Testis (tissue), 3 donors: ENCODE results near the gene TTC9C. TPM values are rescaled to one million over a fixed set of nuclear protein-coding genes. Genes with fewer than 3 reads are reported as not detected.

Source experiments
- DNase-seq: peaks from one replicate; pipeline ENCODE4 v3.0.0-alpha.2; 2019
- H3K27ac ChIP-seq, 2 donors: fragments of 200-600 bp; sonication (generic); one replicate each; pipeline ENCODE4 v1.5.1; 2019
- H3K27me3 ChIP-seq: fragments of 200-600 bp; sonication (generic); one replicate; pipeline ENCODE4 v1.5.1; 2019
- H3K36me3 ChIP-seq: fragments of 200-600 bp; sonication (generic); one replicate; pipeline ENCODE4 v1.5.1; 2017; ENCODE audit warnings: low read depth; ENCODE audit errors: missing control alignments
- H3K4me1 ChIP-seq: fragments of 200-600 bp; sonication (generic); one replicate; pipeline ENCODE4 v1.5.1; 2019
- H3K4me3 ChIP-seq, 2 donors: fragments of 200-600 bp; sonication (generic); one replicate each; pipeline ENCODE4 v1.5.1; 2017 to 2019
- H3K9me3 ChIP-seq: fragments of 200-600 bp; sonication (generic); one replicate; pipeline ENCODE4 v1.5.1; 2017
- POLR2A ChIP-seq: fragments of 450-650 bp; IDR thresholded peaks from one replicate; pipeline ENCODE4 v1.6.1; 2017; ENCODE audit warnings: antibody characterized with exemption, mild to moderate bottlenecking, moderate library complexity
- WGBS, 2 donors: methylation state at CpG; one replicate each; pipeline ENCODE4 v1.1.5; 2018; 5-methylcytosine and 5-hydroxymethylcytosine counted together
- intact Hi-C: fragments of 100-400 bp; cut with DNase I; formaldehyde crosslinking; loops from one replicate; pipeline ENCODE4 v1.15.1; 2023; ENCODE audit warnings: low total_unique reads
- polyA plus RNA-seq: library from polyadenylated mRNA; stranded (reverse); fragments of 350-450 nt; fragmentation: Illumina TruSeq; extraction: RNeasy Lipid Tissue Mini Kit (QIAGEN cat#74804); gene quantifications from one replicate; pipeline ENCODE4 v1.2.3, GENCODE V29; 2014; ENCODE audit warnings: low read depth, low replicate concordance; ENCODE audit not compliant: insufficient read depth
- total RNA-seq, 2 donors: library from RNA; depleted of rRNA; stranded (reverse); fragments of >200 nt; gene quantifications; one replicate each; pipeline ENCODE4 v1.2.3, GENCODE V29; 2016
- TF ChIP-seq, protein P1 (sequence below), 3 experiments: fragments of 450-650 bp in 2 of 3; fragments of 200-600 bp in 1 of 3; sonication (generic) in 1 of 3; IDR thresholded peaks; one replicate each; pipeline ENCODE4 v1.5.1; 2016 to 2019; ENCODE audit warnings: antibody characterized with exemption in 3 of 3, mild to moderate bottlenecking in 2 of 3, moderate library complexity in 1 of 3

The TTC9C gene
- total and polyA plus RNA-seq, 3 donors from 2014 or later: 34.0 to 41.5 (median 39.5) TPM

DNA sequence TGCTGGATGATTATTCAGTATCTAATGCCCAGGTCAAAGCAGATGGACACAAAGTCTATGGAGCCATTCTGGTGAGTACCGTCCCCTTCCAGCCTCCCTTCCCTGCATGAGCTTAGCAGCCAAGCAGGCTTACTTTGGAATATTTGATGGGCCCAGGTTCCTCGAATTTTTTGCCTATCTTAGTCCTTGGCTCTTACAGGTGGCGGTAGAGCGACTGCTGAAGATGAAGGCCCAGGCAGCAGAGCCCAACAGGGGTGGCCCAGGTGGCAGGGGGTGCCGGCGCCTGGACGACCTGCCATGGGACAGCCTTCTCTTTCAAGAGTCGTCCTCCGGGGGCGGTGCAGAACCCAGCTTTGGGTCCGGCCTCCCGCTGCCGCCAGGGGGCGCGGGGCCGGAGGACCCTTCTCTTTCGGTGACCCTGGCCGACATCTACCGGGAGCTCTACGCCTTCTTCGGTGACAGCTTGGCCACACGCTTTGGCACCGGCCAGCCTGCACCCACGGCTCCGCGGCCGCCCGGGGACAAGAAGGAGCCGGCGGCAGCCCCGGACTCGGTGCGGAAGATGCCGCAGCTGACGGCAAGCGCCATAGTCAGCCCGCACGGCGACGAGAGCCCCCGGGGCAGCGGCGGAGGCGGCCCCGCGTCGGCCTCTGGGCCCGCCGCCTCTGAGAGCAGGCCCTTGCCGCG is 58.2 kb downstream of the TTC9C start:
- Histone ChIP-seq H3K4me1 (peaks cover 19% of the 10 kb centered on the region), H3K27ac (peak overlapping the region; percentile 77 to 97), H3K4me3 (peak overlapping the region; percentile 80 to 98), H3K27me3 (no peaks in the 10 kb centered on the region), H3K9me3 (no peaks in the 10 kb centered on the region), H3K36me3 (no peaks in the 10 kb centered on the region)
- 1 to 13% methylated on average over 2 to 29 of the region's 51 CpGs for WGBS, 2 donors
- intact Hi-C loops: loop anchor here (10.0 kb wide), 1 partner anchor 68 kb away; no protein-coding TSS in a partner anchor
- TF ChIP-seq, protein P1, sequence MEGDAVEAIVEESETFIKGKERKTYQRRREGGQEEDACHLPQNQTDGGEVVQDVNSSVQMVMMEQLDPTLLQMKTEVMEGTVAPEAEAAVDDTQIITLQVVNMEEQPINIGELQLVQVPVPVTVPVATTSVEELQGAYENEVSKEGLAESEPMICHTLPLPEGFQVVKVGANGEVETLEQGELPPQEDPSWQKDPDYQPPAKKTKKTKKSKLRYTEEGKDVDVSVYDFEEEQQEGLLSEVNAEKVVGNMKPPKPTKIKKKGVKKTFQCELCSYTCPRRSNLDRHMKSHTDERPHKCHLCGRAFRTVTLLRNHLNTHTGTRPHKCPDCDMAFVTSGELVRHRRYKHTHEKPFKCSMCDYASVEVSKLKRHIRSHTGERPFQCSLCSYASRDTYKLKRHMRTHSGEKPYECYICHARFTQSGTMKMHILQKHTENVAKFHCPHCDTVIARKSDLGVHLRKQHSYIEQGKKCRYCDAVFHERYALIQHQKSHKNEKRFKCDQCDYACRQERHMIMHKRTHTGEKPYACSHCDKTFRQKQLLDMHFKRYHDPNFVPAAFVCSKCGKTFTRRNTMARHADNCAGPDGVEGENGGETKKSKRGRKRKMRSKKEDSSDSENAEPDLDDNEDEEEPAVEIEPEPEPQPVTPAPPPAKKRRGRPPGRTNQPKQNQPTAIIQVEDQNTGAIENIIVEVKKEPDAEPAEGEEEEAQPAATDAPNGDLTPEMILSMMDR (IDR thresholded peaks at IDR 0.05): peak; percentile 91 to 99 (median 98)
- no peak for TF ChIP-seq POLR2A
- DNase-seq: peak; percentile 93

DNA sequence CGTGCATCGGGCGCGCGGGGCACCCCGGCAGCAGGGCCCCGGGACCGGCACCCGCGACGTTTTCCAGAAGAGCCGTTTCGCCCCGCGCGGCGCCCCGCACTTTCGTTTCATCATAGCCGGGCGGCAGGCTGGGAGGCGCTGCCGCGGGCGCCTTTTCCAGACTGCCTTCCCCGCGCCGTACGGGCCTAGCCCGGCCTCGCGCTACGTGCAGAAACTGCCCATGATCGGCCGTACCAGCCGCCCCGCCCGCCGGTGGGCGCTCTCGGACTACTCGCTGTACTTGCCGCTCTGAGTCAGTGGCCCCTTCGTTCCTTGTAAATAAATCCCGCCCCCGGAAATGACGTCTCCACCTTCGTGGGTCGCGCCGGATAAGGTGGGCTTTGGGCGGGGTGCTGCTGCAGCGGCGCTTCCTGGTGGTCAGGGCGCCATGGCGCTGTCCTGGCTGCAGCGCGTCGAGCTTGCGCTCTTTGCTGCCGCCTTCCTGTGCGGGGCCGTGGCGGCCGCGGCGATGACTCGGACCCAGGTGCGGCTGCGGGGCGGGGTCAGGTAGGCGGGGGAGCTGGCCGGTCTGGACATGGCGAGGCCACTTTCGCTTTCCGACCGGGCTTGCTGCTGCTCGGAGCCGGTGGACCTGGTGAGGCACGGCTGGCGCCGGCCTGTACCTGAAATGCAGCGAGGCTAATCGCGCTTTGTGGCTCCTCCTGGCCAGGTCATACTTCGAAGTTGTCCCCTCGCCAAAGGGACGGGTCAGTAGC is 58.9 kb downstream of the TTC9C start, which contains the start of gene TMEM179B:
Gene TMEM179B (plus strand): TSS at position 398 of the 755 bp plus-strand sequence. CDS start 30 bp downstream, at position 428.
- H3K36me3 ChIP-seq: no peaks in the 10 kb centered on the region
- WGBS, 2 donors: 0 to 1% methylated on average over 2 to 56 of the region's 88 CpGs
- intact Hi-C loops: loop anchor here (10.0 kb wide), 1 partner anchor 68 kb away; no protein-coding TSS in a partner anchor
- TF ChIP-seq, protein P1 (IDR thresholded peaks at IDR 0.05): peak in 2 of 3 experiments; percentile 52 to 62
- peak; percentile 94 for TF ChIP-seq POLR2A
- H3K4me1 ChIP-seq: peaks cover 22% of the 10 kb centered on the region
- no peaks in the 10 kb centered on the region for H3K27me3 ChIP-seq
- H3K4me3 ChIP-seq: peak within 1 kb of the TSS; percentile 80 to 98
- peak; percentile 100 for DNase-seq
- no peaks in the 10 kb centered on the region for H3K9me3 ChIP-seq
- H3K27ac ChIP-seq: peak within 1 kb of the TSS; percentile 77 to 97

Other genes with a start within 250 kb of the TTC9C start
- gene AHNAK, start 181.7 kb upstream of the TTC9C start, total RNA-seq: 100 to 1,000 TPM; 137 to 148 TPM
- 95.8 TPM for gene AHNAK, start 181.7 kb upstream of the TTC9C start, polyA plus RNA-seq
- gene EEF1G, start 154.6 kb upstream of the TTC9C start, total RNA-seq: 100 to 1,000 TPM; 607 to 868 TPM
- 1,165 TPM for gene EEF1G, start 154.6 kb upstream of the TTC9C start, polyA plus RNA-seq
- 10 to 100 TPM; 24.3 to 30.0 TPM for gene TUT1, start 137.0 kb upstream of the TTC9C start, total RNA-seq
- gene TUT1, start 137.0 kb upstream of the TTC9C start, polyA plus RNA-seq: 25.0 TPM
- gene MTA2, start 126.6 kb upstream of the TTC9C start, total RNA-seq: 100 to 1,000 TPM in 1 of 2 donors, 10 to 100 TPM in 1; 97.2 to 115 TPM
- 87.6 TPM for gene MTA2, start 126.6 kb upstream of the TTC9C start, polyA plus RNA-seq
- gene EML3, start 115.7 kb upstream of the TTC9C start, total RNA-seq: 10 to 100 TPM; 39.3 to 57.8 TPM
- 29.3 TPM for gene EML3, start 115.7 kb upstream of the TTC9C start, polyA plus RNA-seq
- gene ROM1, start 115.2 kb upstream of the TTC9C start, total RNA-seq: 1 to 10 TPM; 6.1 to 9.7 TPM
- 9.0 TPM for gene ROM1, start 115.2 kb upstream of the TTC9C start, polyA plus RNA-seq
- gene B3GAT3, start 106.5 kb upstream of the TTC9C start, total RNA-seq: 10 to 100 TPM; 66.4 to 69.2 TPM
- 36.6 TPM for gene B3GAT3, start 106.5 kb upstream of the TTC9C start, polyA plus RNA-seq
- gene GANAB, start 81.9 kb upstream of the TTC9C start, total RNA-seq: 100 to 1,000 TPM; 152 to 219 TPM
- gene GANAB, start 81.9 kb upstream of the TTC9C start, polyA plus RNA-seq: 190 TPM
- gene INTS5, start 75.2 kb upstream of the TTC9C start, total RNA-seq: 10 to 100 TPM; 20.0 to 24.7 TPM
- 12.6 TPM for gene INTS5, start 75.2 kb upstream of the TTC9C start, polyA plus RNA-seq
- 10 to 100 TPM; 39.3 to 62.8 TPM for gene C11orf98, start 63.3 kb upstream of the TTC9C start, total RNA-seq
- gene C11orf98, start 63.3 kb upstream of the TTC9C start, polyA plus RNA-seq: 100 TPM
- 1 to 10 TPM; 2.4 to 3.7 TPM for gene CSKMT, start 63.2 kb upstream of the TTC9C start, total RNA-seq
- 2.0 TPM for gene CSKMT, start 63.2 kb upstream of the TTC9C start, polyA plus RNA-seq
- gene UQCC3, start 56.8 kb upstream of the TTC9C start, total RNA-seq: 1 to 10 TPM; 8.0 to 8.1 TPM
- 4.2 TPM for gene UQCC3, start 56.8 kb upstream of the TTC9C start, polyA plus RNA-seq
- 10 to 100 TPM in 1 of 2 donors, 1 to 10 TPM in 1; 8.2 to 11.6 TPM for gene LBHD1, start 56.2 kb upstream of the TTC9C start, total RNA-seq
- 11.1 TPM for gene LBHD1, start 56.2 kb upstream of the TTC9C start, polyA plus RNA-seq
- 100 to 1,000 TPM; 173 to 190 TPM for gene UBXN1, start 49.4 kb upstream of the TTC9C start, total RNA-seq
- 196 TPM for gene UBXN1, start 49.4 kb upstream of the TTC9C start, polyA plus RNA-seq
- gene LRRN4CL, start 39.0 kb upstream of the TTC9C start, total RNA-seq: 1 to 10 TPM; 4.7 to 5.6 TPM
- gene LRRN4CL, start 39.0 kb upstream of the TTC9C start, polyA plus RNA-seq: 5.0 TPM
- gene BSCL2, start 21.1 kb upstream of the TTC9C start, total RNA-seq: 100 to 1,000 TPM; 292 to 525 TPM
- gene BSCL2, start 21.1 kb upstream of the TTC9C start, polyA plus RNA-seq: 519 TPM
- gene GNG3, start 20.8 kb upstream of the TTC9C start, total RNA-seq: 1 to 10 TPM; 2.0 to 4.5 TPM
- 11.1 TPM for gene GNG3, start 20.8 kb upstream of the TTC9C start, polyA plus RNA-seq
- 10 to 100 TPM; 31.8 to 42.5 TPM for gene HNRNPUL2, start 1.0 kb upstream of the TTC9C start, total RNA-seq
- gene HNRNPUL2, start 1.0 kb upstream of the TTC9C start, polyA plus RNA-seq: 42.9 TPM
- 10 to 100 TPM; 14.0 to 17.4 TPM for gene ZBTB3, start 25.7 kb downstream of the TTC9C start, total RNA-seq
- gene ZBTB3, start 25.7 kb downstream of the TTC9C start, polyA plus RNA-seq: 6.7 TPM
- gene POLR2G, start 33.1 kb downstream of the TTC9C start, total RNA-seq: 10 to 100 TPM; 48.1 to 71.2 TPM
- gene POLR2G, start 33.1 kb downstream of the TTC9C start, polyA plus RNA-seq: 78.6 TPM
- gene TAF6L, start 42.9 kb downstream of the TTC9C start, total RNA-seq: 10 to 100 TPM; 22.4 to 32.0 TPM
- 13.6 TPM for gene TAF6L, start 42.9 kb downstream of the TTC9C start, polyA plus RNA-seq
- 100 to 1,000 TPM; 119 to 124 TPM for gene TMEM179B, start 58.9 kb downstream of the TTC9C start, total RNA-seq
- gene TMEM179B, start 58.9 kb downstream of the TTC9C start, polyA plus RNA-seq: 87.0 TPM
- gene TMEM223, start 63.5 kb downstream of the TTC9C start, total RNA-seq: 10 to 100 TPM; 24.1 to 25.5 TPM
- gene TMEM223, start 63.5 kb downstream of the TTC9C start, polyA plus RNA-seq: 11.5 TPM
- 10 to 100 TPM; 94.6 to 98.7 TPM for gene NXF1, start 77.0 kb downstream of the TTC9C start, total RNA-seq
- gene NXF1, start 77.0 kb downstream of the TTC9C start, polyA plus RNA-seq: 88.3 TPM
- gene STX5, start 103.6 kb downstream of the TTC9C start, total RNA-seq: 10 to 100 TPM; 42.2 to 49.1 TPM
- 55.0 TPM for gene STX5, start 103.6 kb downstream of the TTC9C start, polyA plus RNA-seq
- gene TEX54, start 104.4 kb downstream of the TTC9C start, total RNA-seq: 10 to 100 TPM; 18.4 to 38.1 TPM
- 40.7 TPM for gene TEX54, start 104.4 kb downstream of the TTC9C start, polyA plus RNA-seq
- 10 to 100 TPM; 33.4 to 46.7 TPM for gene WDR74, start 111.1 kb downstream of the TTC9C start, total RNA-seq
- gene WDR74, start 111.1 kb downstream of the TTC9C start, polyA plus RNA-seq: 39.0 TPM
- gene SLC3A2, start 152.4 kb downstream of the TTC9C start, total RNA-seq: 100 to 1,000 TPM; 227 to 271 TPM
- 166 TPM for gene SLC3A2, start 152.4 kb downstream of the TTC9C start, polyA plus RNA-seq
- gene CHRM1, start 192.9 kb downstream of the TTC9C start, total RNA-seq: under 1 TPM; 0.06 to 0.39 TPM
- gene CHRM1, start 192.9 kb downstream of the TTC9C start, polyA plus RNA-seq: 0.45 TPM